ENCODE data around the gene HNRNPU. TPM values are rescaled to one million over a fixed set of nuclear protein-coding genes. Genes with fewer than 3 reads are reported as not detected.
A peak's percentile ranks its signal among the peaks of the same experiment; 100 is the strongest.

HNRNPU gene
- total and polyA plus RNA-seq, 2 of the 13 experiments (the other 11 are each of a cell fraction or from before 2014, with no cell fraction given) = 101 to 508 TPM

DNA sequence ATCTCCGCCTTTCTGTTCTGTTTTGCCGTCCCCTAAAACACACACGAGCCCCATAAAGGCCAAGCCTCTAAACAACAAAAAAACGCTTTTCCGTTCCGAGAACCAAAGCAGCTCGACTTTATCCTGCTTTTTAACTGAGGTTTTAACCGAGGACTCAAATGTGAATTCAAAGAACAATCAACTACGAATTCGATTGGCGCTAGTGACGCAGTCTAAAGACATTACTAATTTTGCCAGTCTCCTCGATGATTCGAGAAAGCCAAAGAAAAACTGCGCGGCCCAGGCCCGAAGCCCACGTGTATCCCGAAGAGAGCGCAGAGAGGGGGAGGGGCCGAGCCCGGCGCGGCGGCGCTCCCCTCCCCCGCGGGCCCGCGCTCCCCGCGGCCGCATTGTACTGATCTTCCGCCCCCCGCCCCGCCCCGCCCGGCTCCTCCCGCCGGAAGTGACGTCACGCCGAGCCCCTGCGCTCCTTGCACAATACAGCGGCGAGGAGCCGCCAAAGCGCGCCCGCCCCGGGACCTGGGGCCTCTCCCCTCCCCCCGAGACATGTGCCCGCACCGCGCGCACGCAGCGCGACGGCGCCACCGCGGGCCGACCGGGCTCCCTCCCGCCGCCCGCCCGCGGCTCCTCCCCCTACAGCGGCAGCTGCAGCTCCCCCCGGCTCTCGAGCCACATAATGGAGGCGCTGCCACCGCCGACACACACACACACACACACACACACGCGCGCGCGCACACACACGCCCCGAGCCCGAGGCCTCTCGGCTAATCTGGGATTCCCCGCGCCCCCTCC lies 1.4 kb downstream of the HNRNPU start (continued):
- TF ChIP-seq GABPA (IDR thresholded peaks at IDR 0.05; ENCODE audit: low read depth, low read length) (peak; percentile 70), GABPA (CRISPR knock-in tag; IDR thresholded peaks at IDR 0.05; ENCODE audit: low read depth) (peak; percentile 89), SCMH1 (CRISPR knock-in tag; IDR thresholded peaks at IDR 0.05; ENCODE audit: borderline replicate concordance) (no peak), MATR3 (CRISPR knock-in tag; IDR thresholded peaks at IDR 0.05) (no peak), ZNF672 (CRISPR knock-in tag; IDR thresholded peaks at IDR 0.05) (no peak), ZFY (CRISPR knock-in tag; IDR thresholded peaks at IDR 0.05) (peak; percentile 66), RELA (CRISPR knock-in tag; IDR thresholded peaks at IDR 0.05) (no peak), FOXK1 (CRISPR knock-in tag; IDR thresholded peaks at IDR 0.05; ENCODE audit: borderline replicate concordance, low read depth) (0 out of 2 replicates have a peak, but pooled peaks have one; percentile 14), IKZF4 (CRISPR knock-in tag; IDR thresholded peaks at IDR 0.05; ENCODE audit: borderline replicate concordance, low read depth, not compliant biosample characterization) (no peak), RXRB (CRISPR knock-in tag; IDR thresholded peaks at IDR 0.05; ENCODE audit: borderline replicate concordance) (no peak), NPAS2 (CRISPR knock-in tag; IDR thresholded peaks at IDR 0.05; ENCODE audit: borderline replicate concordance) (no peak), ARNT (IDR thresholded peaks at IDR 0.05) (no peak), BHLHE40 (IDR thresholded peaks at IDR 0.05; ENCODE audit: low read length) (peak; percentile 52; the same call in 1 of the 2 replicates), GZF1 (CRISPR knock-in tag; IDR thresholded peaks at IDR 0.05) (no peak)
- TF ChIP-seq, protein P1, sequence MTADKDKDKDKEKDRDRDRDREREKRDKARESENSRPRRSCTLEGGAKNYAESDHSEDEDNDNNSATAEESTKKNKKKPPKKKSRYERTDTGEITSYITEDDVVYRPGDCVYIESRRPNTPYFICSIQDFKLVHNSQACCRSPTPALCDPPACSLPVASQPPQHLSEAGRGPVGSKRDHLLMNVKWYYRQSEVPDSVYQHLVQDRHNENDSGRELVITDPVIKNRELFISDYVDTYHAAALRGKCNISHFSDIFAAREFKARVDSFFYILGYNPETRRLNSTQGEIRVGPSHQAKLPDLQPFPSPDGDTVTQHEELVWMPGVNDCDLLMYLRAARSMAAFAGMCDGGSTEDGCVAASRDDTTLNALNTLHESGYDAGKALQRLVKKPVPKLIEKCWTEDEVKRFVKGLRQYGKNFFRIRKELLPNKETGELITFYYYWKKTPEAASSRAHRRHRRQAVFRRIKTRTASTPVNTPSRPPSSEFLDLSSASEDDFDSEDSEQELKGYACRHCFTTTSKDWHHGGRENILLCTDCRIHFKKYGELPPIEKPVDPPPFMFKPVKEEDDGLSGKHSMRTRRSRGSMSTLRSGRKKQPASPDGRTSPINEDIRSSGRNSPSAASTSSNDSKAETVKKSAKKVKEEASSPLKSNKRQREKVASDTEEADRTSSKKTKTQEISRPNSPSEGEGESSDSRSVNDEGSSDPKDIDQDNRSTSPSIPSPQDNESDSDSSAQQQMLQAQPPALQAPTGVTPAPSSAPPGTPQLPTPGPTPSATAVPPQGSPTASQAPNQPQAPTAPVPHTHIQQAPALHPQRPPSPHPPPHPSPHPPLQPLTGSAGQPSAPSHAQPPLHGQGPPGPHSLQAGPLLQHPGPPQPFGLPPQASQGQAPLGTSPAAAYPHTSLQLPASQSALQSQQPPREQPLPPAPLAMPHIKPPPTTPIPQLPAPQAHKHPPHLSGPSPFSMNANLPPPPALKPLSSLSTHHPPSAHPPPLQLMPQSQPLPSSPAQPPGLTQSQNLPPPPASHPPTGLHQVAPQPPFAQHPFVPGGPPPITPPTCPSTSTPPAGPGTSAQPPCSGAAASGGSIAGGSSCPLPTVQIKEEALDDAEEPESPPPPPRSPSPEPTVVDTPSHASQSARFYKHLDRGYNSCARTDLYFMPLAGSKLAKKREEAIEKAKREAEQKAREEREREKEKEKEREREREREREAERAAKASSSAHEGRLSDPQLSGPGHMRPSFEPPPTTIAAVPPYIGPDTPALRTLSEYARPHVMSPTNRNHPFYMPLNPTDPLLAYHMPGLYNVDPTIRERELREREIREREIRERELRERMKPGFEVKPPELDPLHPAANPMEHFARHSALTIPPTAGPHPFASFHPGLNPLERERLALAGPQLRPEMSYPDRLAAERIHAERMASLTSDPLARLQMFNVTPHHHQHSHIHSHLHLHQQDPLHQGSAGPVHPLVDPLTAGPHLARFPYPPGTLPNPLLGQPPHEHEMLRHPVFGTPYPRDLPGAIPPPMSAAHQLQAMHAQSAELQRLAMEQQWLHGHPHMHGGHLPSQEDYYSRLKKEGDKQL (CRISPR knock-in tag; IDR thresholded peaks at IDR 0.05; ENCODE audit: low read depth) = no peak
- TF ChIP-seq, protein P2, sequence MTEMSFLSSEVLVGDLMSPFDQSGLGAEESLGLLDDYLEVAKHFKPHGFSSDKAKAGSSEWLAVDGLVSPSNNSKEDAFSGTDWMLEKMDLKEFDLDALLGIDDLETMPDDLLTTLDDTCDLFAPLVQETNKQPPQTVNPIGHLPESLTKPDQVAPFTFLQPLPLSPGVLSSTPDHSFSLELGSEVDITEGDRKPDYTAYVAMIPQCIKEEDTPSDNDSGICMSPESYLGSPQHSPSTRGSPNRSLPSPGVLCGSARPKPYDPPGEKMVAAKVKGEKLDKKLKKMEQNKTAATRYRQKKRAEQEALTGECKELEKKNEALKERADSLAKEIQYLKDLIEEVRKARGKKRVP (CRISPR knock-in tag; IDR thresholded peaks at IDR 0.05) = 0 out of 4 replicates have a peak, but pooled peaks of 1 of the 2 experiments have one; percentile 33
- TF ChIP-seq, protein P3, sequence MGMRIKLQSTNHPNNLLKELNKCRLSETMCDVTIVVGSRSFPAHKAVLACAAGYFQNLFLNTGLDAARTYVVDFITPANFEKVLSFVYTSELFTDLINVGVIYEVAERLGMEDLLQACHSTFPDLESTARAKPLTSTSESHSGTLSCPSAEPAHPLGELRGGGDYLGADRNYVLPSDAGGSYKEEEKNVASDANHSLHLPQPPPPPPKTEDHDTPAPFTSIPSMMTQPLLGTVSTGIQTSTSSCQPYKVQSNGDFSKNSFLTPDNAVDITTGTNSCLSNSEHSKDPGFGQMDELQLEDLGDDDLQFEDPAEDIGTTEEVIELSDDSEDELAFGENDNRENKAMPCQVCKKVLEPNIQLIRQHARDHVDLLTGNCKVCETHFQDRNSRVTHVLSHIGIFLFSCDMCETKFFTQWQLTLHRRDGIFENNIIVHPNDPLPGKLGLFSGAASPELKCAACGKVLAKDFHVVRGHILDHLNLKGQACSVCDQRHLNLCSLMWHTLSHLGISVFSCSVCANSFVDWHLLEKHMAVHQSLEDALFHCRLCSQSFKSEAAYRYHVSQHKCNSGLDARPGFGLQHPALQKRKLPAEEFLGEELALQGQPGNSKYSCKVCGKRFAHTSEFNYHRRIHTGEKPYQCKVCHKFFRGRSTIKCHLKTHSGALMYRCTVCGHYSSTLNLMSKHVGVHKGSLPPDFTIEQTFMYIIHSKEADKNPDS (CRISPR knock-in tag; IDR thresholded peaks at IDR 0.05) = no peak
- TF ChIP-seq, protein P4, sequence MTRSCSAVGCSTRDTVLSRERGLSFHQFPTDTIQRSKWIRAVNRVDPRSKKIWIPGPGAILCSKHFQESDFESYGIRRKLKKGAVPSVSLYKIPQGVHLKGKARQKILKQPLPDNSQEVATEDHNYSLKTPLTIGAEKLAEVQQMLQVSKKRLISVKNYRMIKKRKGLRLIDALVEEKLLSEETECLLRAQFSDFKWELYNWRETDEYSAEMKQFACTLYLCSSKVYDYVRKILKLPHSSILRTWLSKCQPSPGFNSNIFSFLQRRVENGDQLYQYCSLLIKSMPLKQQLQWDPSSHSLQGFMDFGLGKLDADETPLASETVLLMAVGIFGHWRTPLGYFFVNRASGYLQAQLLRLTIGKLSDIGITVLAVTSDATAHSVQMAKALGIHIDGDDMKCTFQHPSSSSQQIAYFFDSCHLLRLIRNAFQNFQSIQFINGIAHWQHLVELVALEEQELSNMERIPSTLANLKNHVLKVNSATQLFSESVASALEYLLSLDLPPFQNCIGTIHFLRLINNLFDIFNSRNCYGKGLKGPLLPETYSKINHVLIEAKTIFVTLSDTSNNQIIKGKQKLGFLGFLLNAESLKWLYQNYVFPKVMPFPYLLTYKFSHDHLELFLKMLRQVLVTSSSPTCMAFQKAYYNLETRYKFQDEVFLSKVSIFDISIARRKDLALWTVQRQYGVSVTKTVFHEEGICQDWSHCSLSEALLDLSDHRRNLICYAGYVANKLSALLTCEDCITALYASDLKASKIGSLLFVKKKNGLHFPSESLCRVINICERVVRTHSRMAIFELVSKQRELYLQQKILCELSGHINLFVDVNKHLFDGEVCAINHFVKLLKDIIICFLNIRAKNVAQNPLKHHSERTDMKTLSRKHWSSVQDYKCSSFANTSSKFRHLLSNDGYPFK (CRISPR knock-in tag; IDR thresholded peaks at IDR 0.05; ENCODE audit: borderline replicate concordance) = no peak

All from HepG2 (cell line).